Coronary artery (tissue), 2 donors: Measurements from ENCODE around the gene TNFSF12.
A peak's percentile ranks its signal among the peaks of the same experiment; 100 is the strongest.

Source experiments
- DNase-seq: peaks from one replicate; pipeline ENCODE4 v3.0.0-alpha.2; 2017; ENCODE audit warnings: low spot score
- H3K27ac ChIP-seq, 2 donors: fragments of 200-600 bp; sonication (generic); one replicate each; pipeline ENCODE4 v1.5.1; 2016 to 2019
- H3K4me3 ChIP-seq: fragments of 200-600 bp; sonication (generic); 2 replicates; pipeline ENCODE4 v1.5.1; 2016; ENCODE audit warnings: mild to moderate bottlenecking, moderate library complexity
- TF ChIP-seq, protein P1 (sequence below): fragments of 200-600 bp; sonication (generic); IDR thresholded peaks from one replicate; pipeline ENCODE4 v1.5.1; 2019; ENCODE audit warnings: antibody characterized with exemption

The TNFSF12 gene

DNA sequence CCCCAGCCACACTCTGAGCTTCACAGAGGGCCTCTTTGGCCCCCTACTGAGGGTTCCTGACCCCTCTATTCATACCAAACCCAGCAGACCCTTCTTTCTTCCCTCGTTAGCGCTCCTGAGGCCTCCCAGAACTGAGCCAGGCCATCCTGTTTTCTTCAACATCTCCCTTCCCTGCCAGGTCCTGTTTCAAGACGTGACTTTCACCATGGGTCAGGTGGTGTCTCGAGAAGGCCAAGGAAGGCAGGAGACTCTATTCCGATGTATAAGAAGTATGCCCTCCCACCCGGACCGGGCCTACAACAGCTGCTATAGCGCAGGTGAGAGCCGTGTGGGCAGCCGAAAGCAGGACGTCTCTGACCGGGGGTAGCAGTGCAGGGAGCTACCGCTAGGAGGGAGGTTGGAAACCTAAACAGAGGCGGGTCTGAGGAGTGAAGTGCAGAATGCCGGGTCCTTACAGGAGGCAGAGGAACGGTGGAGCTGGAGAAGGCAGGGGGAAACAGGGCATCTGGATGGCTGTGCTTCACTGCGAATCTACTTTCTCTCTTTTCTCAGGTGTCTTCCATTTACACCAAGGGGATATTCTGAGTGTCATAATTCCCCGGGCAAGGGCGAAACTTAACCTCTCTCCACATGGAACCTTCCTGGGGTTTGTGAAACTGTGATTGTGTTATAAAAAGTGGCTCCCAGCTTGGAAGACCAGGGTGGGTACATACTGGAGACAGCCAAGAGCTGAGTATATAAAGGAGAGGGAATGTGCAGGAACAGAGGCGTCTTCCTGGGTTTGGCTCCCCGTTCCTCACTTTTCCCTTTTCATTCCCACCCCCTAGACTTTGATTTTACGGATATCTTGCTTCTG, 11.5 kb downstream of the TNFSF12 start:
- DNase-seq: no peak
- TF ChIP-seq, protein P1, sequence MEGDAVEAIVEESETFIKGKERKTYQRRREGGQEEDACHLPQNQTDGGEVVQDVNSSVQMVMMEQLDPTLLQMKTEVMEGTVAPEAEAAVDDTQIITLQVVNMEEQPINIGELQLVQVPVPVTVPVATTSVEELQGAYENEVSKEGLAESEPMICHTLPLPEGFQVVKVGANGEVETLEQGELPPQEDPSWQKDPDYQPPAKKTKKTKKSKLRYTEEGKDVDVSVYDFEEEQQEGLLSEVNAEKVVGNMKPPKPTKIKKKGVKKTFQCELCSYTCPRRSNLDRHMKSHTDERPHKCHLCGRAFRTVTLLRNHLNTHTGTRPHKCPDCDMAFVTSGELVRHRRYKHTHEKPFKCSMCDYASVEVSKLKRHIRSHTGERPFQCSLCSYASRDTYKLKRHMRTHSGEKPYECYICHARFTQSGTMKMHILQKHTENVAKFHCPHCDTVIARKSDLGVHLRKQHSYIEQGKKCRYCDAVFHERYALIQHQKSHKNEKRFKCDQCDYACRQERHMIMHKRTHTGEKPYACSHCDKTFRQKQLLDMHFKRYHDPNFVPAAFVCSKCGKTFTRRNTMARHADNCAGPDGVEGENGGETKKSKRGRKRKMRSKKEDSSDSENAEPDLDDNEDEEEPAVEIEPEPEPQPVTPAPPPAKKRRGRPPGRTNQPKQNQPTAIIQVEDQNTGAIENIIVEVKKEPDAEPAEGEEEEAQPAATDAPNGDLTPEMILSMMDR: peak; percentile 7
- Histone ChIP-seq H3K4me3 (peak overlapping the region; percentile 95), H3K27ac (peak overlapping the region; percentile 91 to 98)

GRCh38 chr17:7561028-7561575, 12.2 kb downstream of the TNFSF12 start:
- H3K27ac ChIP-seq: peak overlapping the region; percentile 91 to 98
- DNase-seq: peak; percentile 91
- peak overlapping the region; percentile 95 for H3K4me3 ChIP-seq
- TF ChIP-seq, protein P1: peak; percentile 84

DNA sequence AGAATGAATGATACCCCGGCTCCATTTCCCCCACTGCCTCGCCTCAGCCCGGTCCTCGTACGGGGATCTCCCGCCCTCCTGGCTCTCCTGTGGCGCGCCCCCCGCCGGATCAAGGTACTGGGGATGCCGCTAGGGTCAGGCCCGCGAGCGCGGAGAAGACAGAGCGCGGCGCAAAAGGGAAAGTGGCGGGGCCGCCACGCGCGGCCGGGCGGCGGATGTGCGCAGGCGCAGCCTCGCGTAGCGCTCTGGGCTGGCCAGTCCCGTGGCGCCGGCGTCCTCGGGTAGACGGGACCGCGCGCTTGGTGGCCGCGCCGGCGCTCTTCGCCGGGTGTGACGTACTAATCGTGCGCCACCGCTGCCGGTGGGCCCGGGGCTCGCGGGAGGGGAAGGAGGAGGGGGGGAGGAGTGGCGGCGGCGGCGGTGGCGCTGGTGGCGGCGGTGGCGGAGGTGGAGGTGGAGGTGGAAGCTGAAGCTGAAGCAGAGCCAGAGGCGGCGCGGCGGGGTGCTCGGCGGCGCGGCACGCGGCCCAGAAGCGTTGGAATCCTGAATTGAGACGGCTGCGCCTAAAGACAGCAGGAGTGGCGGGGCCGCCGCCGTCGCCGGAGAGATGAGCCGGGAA, 12.8 kb downstream of the TNFSF12 start, which contains the start of gene SENP3:
Gene SENP3 (plus strand): TSS at position 331 of the 619 bp plus-strand sequence. CDS start 1,158 bp downstream, outside the sequence.
- TF ChIP-seq, protein P1: no peak
- peak; percentile 89 for DNase-seq
- Histone ChIP-seq H3K27ac (peak within 1 kb of the TSS; percentile 91 to 98), H3K4me3 (peak within 1 kb of the TSS; percentile 95)

GRCh38 chr17:7562208-7562605, 13.3 kb downstream of the TNFSF12 start:
- no peak for DNase-seq
- Histone ChIP-seq H3K4me3 (peak overlapping the region; percentile 95), H3K27ac (peak overlapping the region; percentile 91 to 98)
- TF ChIP-seq, protein P1: no peak

GRCh38 chr17:7563115-7563869, 14.4 kb downstream of the TNFSF12 start:
- TF ChIP-seq, protein P1: no peak
- Histone ChIP-seq H3K27ac (no peak overlapping the region), H3K4me3 (peak overlapping the region; percentile 95)
- DNase-seq: no peak

- DNase-seq: no peak
- Histone ChIP-seq H3K4me3 (no peak overlapping the region), H3K27ac (no peak overlapping the region)
- TF ChIP-seq, protein P1: no peak
These were observed 20.7 kb downstream of the TNFSF12 start for GRCh38 chr17:7569571-7569970.
